PFSK-1 (cell line): ENCODE measurements around the gene ZNF618.

Source experiments
- FOXP2 ChIP-seq: optimal IDR thresholded peaks from 2 replicates; pipeline ENCODE3; 2011; ENCODE audit warnings: borderline replicate concordance, control low read depth, inconsistent platforms; ENCODE audit not compliant: insufficient read depth; ENCODE audit errors: extremely low read length, extremely low read depth
- POLR2AphosphoS5 ChIP-seq: IDR thresholded peaks from 2 replicates; pipeline ENCODE4 v1.6.1; 2012; ENCODE audit warnings: low read depth, mild to moderate bottlenecking, control low read depth, low read length, moderate library complexity
- SIN3A ChIP-seq: IDR thresholded peaks from 2 replicates; pipeline ENCODE4 v1.6.1; 2012; ENCODE audit warnings: mild to moderate bottlenecking, low read length, moderate library complexity, borderline replicate concordance; ENCODE audit not compliant: insufficient read depth
- TAF1 ChIP-seq: IDR thresholded peaks from 2 replicates; pipeline ENCODE4 v1.6.1; 2012; ENCODE audit warnings: low read length, control low read depth, borderline replicate concordance; ENCODE audit not compliant: insufficient read depth
- TF ChIP-seq, protein P1 (sequence below), 2 experiments: IDR thresholded peaks; 2 replicates each; pipeline versions ENCODE4 v1.6.1 to v1.8.0; 2011 to 2012; ENCODE audit warnings: low read depth in 2 of 2, low read length in 2 of 2, control low read depth in 1 of 2, inconsistent platforms in 1 of 2, mild to moderate bottlenecking in 1 of 2, moderate library complexity in 1 of 2; ENCODE audit not compliant: insufficient read depth in 1 of 2

Gene ZNF618

DNA sequence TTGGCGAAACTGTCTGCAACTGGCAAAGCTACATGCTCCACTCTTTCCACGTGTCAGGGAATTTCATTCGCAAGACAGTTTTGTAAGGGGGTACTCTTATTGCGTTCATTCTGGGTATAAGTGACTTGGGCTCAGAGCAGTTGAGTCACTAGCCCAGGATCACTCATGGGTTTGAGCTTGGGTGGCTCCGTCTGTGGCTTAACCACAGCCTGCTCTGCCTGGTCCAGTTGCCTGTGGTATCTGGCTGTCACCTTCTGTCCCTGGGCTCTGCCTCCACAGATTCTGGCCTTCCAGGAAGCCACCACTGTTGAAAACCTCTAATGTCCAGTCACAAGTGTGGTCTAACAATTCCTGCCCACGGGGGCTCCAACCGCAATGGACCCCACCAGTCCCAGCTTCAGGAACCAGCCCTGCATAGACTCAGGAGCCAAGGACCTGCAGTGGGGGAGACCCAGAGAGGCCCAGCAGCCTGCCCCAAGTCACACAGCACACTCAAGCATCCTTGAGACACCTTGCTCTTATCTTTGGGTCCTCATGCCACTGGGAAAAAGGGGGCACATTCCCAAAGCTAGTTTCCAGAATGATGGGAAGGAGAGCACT is 212.6 kb downstream of the ZNF618 start:
- TF ChIP-seq FOXP2: no peak
- TF ChIP-seq TAF1: no peak
- no peak for TF ChIP-seq POLR2AphosphoS5

DNA sequence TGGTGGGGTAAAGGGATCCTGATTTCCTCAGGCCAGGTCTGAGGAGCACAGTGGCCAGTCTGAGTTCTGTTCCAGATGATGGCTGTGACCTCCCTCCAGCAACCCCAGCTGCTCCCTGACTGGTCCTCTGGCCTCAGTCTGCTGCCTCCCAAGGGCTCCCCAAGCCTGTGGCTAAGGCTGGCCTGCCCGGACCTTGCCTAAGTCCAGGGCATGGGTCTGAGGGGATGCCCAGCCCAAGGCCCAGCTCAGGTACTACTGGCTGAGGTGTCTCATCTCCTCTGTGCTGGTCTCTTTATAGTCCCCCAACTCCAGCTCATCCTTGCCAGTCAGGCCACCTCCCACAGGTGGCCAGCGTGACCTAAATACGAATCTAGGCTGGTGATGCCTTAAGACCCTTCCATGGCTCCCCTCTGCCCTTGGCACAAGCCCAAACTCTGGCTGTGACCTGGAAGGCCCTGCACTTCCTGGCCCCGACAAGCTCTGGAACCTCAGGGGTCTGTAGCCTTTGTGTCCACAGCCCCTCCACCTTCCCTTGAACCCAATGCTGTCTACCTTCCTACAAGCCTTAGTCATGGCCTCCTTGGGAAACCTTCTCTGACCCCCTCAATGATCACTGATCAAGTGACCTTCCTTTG is 213.2 kb downstream of the ZNF618 start:
- TF ChIP-seq FOXP2: no peak
- no peak for TF ChIP-seq TAF1
- no peak for TF ChIP-seq POLR2AphosphoS5
- TF ChIP-seq, protein P1, sequence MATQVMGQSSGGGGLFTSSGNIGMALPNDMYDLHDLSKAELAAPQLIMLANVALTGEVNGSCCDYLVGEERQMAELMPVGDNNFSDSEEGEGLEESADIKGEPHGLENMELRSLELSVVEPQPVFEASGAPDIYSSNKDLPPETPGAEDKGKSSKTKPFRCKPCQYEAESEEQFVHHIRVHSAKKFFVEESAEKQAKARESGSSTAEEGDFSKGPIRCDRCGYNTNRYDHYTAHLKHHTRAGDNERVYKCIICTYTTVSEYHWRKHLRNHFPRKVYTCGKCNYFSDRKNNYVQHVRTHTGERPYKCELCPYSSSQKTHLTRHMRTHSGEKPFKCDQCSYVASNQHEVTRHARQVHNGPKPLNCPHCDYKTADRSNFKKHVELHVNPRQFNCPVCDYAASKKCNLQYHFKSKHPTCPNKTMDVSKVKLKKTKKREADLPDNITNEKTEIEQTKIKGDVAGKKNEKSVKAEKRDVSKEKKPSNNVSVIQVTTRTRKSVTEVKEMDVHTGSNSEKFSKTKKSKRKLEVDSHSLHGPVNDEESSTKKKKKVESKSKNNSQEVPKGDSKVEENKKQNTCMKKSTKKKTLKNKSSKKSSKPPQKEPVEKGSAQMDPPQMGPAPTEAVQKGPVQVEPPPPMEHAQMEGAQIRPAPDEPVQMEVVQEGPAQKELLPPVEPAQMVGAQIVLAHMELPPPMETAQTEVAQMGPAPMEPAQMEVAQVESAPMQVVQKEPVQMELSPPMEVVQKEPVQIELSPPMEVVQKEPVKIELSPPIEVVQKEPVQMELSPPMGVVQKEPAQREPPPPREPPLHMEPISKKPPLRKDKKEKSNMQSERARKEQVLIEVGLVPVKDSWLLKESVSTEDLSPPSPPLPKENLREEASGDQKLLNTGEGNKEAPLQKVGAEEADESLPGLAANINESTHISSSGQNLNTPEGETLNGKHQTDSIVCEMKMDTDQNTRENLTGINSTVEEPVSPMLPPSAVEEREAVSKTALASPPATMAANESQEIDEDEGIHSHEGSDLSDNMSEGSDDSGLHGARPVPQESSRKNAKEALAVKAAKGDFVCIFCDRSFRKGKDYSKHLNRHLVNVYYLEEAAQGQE (IDR thresholded peaks at IDR 0.05; ENCODE audit: insufficient read depth in 1 of 2, low read depth in 2 of 2, low read length in 2 of 2): no peak
- no peak for TF ChIP-seq SIN3A

DNA sequence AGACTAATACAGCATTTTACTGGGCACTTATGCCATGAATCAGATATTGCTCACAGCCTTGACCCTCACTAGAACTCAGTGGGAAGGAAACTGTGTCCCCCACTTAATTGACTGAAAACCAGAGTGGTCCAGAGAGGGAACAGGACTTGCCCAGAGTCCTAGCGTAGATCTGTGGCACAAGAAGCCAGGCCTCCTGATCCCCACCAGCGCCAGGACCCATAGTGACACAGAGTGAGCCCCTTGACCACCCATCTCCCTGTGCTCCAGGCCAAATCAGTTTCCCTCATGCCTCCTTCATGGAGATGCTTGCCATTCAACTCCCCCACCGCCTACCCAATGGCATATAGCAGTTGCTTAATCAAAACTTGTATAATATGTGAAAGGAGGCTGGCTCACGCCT is 214.7 kb downstream of the ZNF618 start:
- TF ChIP-seq SIN3A: no peak
- no peak for TF ChIP-seq POLR2AphosphoS5
- TF ChIP-seq FOXP2: no peak
- TF ChIP-seq TAF1: no peak
- TF ChIP-seq, protein P1 (IDR thresholded peaks at IDR 0.05; ENCODE audit: insufficient read depth in 1 of 2, low read depth in 2 of 2, low read length in 2 of 2): no peak

- TF ChIP-seq TAF1 (no peak), FOXP2 (no peak), SIN3A (no peak), POLR2AphosphoS5 (no peak)
- TF ChIP-seq, protein P1 (IDR thresholded peaks at IDR 0.05; ENCODE audit: insufficient read depth in 1 of 2, low read depth in 2 of 2, low read length in 2 of 2): no peak
Observed at GRCh38 chr9:114091711-114092110, 215.6 kb downstream of the ZNF618 start.

- TF ChIP-seq SIN3A: no peak
- no peak for TF ChIP-seq FOXP2
- TF ChIP-seq POLR2AphosphoS5: no peak
- TF ChIP-seq TAF1: no peak
- TF ChIP-seq, protein P1 (IDR thresholded peaks at IDR 0.05; ENCODE audit: insufficient read depth in 1 of 2, low read depth in 2 of 2, low read length in 2 of 2): no peak
Observed at GRCh38 chr9:114092336-114092735, 216.2 kb downstream of the ZNF618 start.
